Activated naive CD4-positive, alpha-beta T cell treated with anti-CD3 and anti-CD28 coated beads, Interleukin-2, amount 10 ng/mL, durations not matched to agents 5 hours and 36 hours (primary cell): ENCODE results near the gene HSPB7. TPM values are rescaled to one million over a fixed set of nuclear protein-coding genes. Genes with fewer than 3 reads are reported as not detected.

Experiments used
- total RNA-seq, 2 experiments: library from RNA; stranded (reverse); gene quantifications; one replicate each; pipeline ENCODE4 v1.2.3, GENCODE V29; 2021

HSPB7 gene
- total RNA-seq, result not detected

GRCh38 chr1:16017461-16018303 lies at the start of gene HSPB7:
HSPB7 (minus strand) TSS chr1:16018043; CDS start chr1:16017963, 80 bp downstream.

GRCh38 chr1:16043521-16043920 lies 25.7 kb upstream of the HSPB7 start, which contains the start of gene CLCNKB:
CLCNKB (plus strand) TSS chr1:16043782; CDS start chr1:16044493, 711 bp downstream.

GRCh38 chr1:16021681-16022080 lies 3.8 kb upstream of the HSPB7 start, which contains the start of gene CLCNKA:
CLCNKA (plus strand) TSS chr1:16022036; CDS start chr1:16022620, 584 bp downstream.

GRCh38 chr1:15975805-15976680 lies 41.8 kb downstream of the HSPB7 start, which contains the start of gene ZBTB17:
ZBTB17 (minus strand) TSS chr1:15976101; CDS start chr1:15948495, 27,606 bp downstream.

Other genes with a start within 250 kb of the HSPB7 start
- gene UQCRHL, start 210.4 kb downstream of the HSPB7 start, total RNA-seq, result 1 to 10 TPM; 1.1 to 1.6 TPM
- 10 to 100 TPM; 57.1 to 63.7 TPM for gene SPEN, start 170.3 kb downstream of the HSPB7 start, total RNA-seq
- 10 to 100 TPM; 35.1 to 36.0 TPM for gene ZBTB17, start 41.9 kb downstream of the HSPB7 start, total RNA-seq
- gene SRARP, start 13.8 kb downstream of the HSPB7 start, total RNA-seq, result not detected
- not detected for gene CLCNKA, start 4.0 kb upstream of the HSPB7 start, total RNA-seq
- not detected for gene CLCNKB, start 25.7 kb upstream of the HSPB7 start, total RNA-seq
- 1 to 10 TPM; 2.4 to 3.4 TPM for gene FAM131C, start 55.6 kb upstream of the HSPB7 start, total RNA-seq
- gene EPHA2, start 138.0 kb upstream of the HSPB7 start, total RNA-seq, result not detected
- gene ARHGEF19, start 194.6 kb upstream of the HSPB7 start, total RNA-seq, result 1 to 10 TPM; 8.5 to 8.9 TPM
- gene CPLANE2, start 219.1 kb upstream of the HSPB7 start, total RNA-seq, result 1 to 10 TPM; 6.7 to 7.7 TPM